Upper lobe of right lung (tissue), 1 donor: Measurements from ENCODE around the gene CACNA2D2. TPM values are rescaled to one million over a fixed set of nuclear protein-coding genes. Genes with fewer than 3 reads are reported as not detected.

ENCODE experiments used
- ATAC-seq: fragments of 200-7000 bp; cut with Tn5 transposase; one replicate; pipeline ENCODE4 v1.9.1; 2020; ENCODE audit warnings: mild to moderate bottlenecking, moderate library complexity
- DNase-seq: peaks from one replicate; pipeline ENCODE4 v3.0.0-alpha.2; 2020
- H3K27ac ChIP-seq: fragments of 200-600 bp; one replicate; pipeline ENCODE4 v1.8.0; 2022
- H3K27me3 ChIP-seq: fragments of 200-600 bp; one replicate; pipeline ENCODE4 v1.8.0; 2022; ENCODE audit warnings: mild to moderate bottlenecking
- H3K36me3 ChIP-seq: fragments of 200-600 bp; one replicate; pipeline ENCODE4 v1.8.0; 2022
- H3K4me1 ChIP-seq: fragments of 200-600 bp; one replicate; pipeline ENCODE4 v1.8.0; 2022
- H3K4me3 ChIP-seq: fragments of 200-600 bp; one replicate; pipeline ENCODE4 v1.8.0; 2022; ENCODE audit warnings: mild to moderate bottlenecking
- H3K9me3 ChIP-seq: fragments of 200-600 bp; one replicate; pipeline ENCODE4 v1.8.0; 2022
- intact Hi-C: fragments of 100-400 bp; cut with DNase I; formaldehyde crosslinking; loops from one replicate; pipeline ENCODE4 v1.11.0; 2022
- total RNA-seq: library from RNA; stranded (reverse); fragmentation: NEBNext Ultra II Directional; extraction: Animal tissue kit (Norgen Biotek cat#: 25700); gene quantifications from one replicate; pipeline ENCODE4 v1.2.1, GENCODE V29; 2021
- TF ChIP-seq, protein P1 (sequence below): fragments of 200-600 bp; IDR thresholded peaks from one replicate; pipeline ENCODE4 v1.8.0; 2022; ENCODE audit warnings: antibody characterized with exemption
- donor health status: DM: no; HTN: yes; CAD: no; lungs with severe emphysema.

CACNA2D2 gene
- total RNA-seq, 1 donor from 2014 or later: 119 TPM

DNA sequence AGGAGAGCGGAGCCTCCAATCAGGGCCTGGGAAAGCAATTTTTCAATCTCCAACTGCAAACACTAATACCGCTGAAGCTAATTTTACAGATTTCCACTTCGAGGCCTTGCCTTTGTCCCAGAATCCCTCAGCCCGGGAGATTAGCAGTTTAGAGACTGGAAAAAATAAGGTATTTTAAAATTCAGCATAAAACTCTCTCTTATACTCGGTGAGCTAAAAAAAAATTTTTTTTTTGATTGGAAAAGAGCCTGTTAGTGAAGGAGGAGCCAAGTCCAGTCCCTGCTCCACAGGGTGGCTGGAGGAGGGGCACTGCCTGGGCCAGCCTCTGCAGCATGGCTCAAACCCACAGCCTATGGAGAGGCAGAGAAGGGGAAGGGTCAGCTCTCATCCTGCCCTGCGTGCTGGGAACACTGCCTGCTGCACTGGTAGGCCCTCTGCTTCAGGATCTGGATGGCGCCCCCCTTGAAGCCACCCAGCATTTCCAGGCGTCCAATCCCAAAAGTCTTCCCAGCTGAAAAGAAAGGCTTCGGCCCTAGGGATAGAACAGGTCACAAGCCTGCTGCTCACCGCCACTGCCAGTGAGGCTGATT, 48.9 kb downstream of the CACNA2D2 start:
- H3K4me3 ChIP-seq: no peak overlapping the region
- DNase-seq (no peak), ATAC-seq (no peak)
- no peaks in the 10 kb centered on the region for H3K36me3 ChIP-seq
- peaks cover 19% of the 10 kb centered on the region for H3K4me1 ChIP-seq
- TF ChIP-seq, protein P1, sequence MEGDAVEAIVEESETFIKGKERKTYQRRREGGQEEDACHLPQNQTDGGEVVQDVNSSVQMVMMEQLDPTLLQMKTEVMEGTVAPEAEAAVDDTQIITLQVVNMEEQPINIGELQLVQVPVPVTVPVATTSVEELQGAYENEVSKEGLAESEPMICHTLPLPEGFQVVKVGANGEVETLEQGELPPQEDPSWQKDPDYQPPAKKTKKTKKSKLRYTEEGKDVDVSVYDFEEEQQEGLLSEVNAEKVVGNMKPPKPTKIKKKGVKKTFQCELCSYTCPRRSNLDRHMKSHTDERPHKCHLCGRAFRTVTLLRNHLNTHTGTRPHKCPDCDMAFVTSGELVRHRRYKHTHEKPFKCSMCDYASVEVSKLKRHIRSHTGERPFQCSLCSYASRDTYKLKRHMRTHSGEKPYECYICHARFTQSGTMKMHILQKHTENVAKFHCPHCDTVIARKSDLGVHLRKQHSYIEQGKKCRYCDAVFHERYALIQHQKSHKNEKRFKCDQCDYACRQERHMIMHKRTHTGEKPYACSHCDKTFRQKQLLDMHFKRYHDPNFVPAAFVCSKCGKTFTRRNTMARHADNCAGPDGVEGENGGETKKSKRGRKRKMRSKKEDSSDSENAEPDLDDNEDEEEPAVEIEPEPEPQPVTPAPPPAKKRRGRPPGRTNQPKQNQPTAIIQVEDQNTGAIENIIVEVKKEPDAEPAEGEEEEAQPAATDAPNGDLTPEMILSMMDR: no peak
- no peak overlapping the region for H3K27ac ChIP-seq
- intact Hi-C loops: no loop called here
- no peaks in the 10 kb centered on the region for H3K27me3 ChIP-seq
- no peaks in the 10 kb centered on the region for H3K9me3 ChIP-seq

DNA sequence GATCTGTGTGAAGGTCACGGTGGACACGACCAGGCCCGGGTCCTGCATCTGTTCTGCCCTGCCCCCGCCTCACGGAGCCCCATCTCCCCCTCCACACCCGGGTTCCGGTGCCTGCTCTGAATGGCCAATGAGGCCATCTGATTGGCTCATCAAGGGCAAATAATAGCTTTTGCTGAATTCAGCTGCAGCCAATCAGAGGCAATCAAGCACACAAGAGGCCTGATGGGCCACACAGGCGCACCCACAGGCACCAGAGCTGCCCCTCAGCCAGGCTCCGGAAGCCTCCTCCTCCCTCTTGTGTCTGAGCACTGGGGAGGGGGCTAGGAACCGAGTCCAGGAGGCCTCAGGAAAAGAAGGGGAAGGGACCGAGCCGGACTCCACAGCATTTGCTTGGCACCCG, 49.5 kb downstream of the CACNA2D2 start:
- no peak overlapping the region for H3K4me3 ChIP-seq
- TF ChIP-seq, protein P1: no peak
- H3K27me3 ChIP-seq: no peaks in the 10 kb centered on the region
- H3K9me3 ChIP-seq: no peaks in the 10 kb centered on the region
- H3K36me3 ChIP-seq: no peaks in the 10 kb centered on the region
- ATAC-seq: no peak
- peaks cover 26% of the 10 kb centered on the region for H3K4me1 ChIP-seq
- H3K27ac ChIP-seq: no peak overlapping the region
- intact Hi-C loops: no loop called here
- no peak for DNase-seq

DNA sequence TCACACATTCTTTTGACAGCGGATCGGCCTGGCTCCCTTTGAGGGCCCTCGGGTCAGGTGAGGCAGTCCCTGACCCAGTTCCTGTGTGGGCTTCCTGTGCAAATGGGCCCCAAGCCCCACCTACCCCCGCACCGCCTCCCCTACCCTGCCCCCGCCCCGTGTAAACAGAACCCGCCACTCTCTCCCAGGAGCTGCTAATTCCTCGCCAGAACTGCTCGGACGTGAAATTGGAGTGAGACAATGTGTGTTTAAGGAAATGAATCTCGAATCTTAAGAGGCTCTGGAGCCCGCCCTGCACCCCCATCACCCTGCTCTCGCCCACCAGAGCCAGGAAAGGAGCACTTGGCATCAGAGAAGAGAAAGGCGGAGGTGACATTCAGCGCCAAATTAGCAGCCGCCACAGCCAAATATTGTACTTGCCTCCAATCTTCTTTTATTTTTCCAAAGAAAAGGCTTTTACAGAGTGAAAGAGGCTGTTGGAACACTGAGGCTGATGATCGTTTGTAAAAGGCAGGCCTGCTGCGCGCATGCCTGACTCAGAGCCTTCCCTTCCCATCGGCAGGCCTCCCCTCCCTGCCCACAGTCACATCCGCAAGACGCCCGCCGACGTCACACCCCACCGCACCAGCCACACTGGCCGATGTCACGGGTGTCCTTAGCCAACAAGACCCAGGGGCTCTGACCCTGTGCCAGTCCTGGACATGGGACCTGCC, 53.1 kb downstream of the CACNA2D2 start:
- Histone ChIP-seq H3K27ac (peak overlapping the region; percentile 73), H3K9me3 (no peaks in the 10 kb centered on the region), H3K4me3 (peak overlapping the region; percentile 34), H3K4me1 (peaks cover 42% of the 10 kb centered on the region), H3K36me3 (no peaks in the 10 kb centered on the region), H3K27me3 (no peaks in the 10 kb centered on the region)
- DNase-seq: peak; percentile 95
- peak; percentile 72 for ATAC-seq
- intact Hi-C loops: no loop called here
- TF ChIP-seq, protein P1: no peak

DNA sequence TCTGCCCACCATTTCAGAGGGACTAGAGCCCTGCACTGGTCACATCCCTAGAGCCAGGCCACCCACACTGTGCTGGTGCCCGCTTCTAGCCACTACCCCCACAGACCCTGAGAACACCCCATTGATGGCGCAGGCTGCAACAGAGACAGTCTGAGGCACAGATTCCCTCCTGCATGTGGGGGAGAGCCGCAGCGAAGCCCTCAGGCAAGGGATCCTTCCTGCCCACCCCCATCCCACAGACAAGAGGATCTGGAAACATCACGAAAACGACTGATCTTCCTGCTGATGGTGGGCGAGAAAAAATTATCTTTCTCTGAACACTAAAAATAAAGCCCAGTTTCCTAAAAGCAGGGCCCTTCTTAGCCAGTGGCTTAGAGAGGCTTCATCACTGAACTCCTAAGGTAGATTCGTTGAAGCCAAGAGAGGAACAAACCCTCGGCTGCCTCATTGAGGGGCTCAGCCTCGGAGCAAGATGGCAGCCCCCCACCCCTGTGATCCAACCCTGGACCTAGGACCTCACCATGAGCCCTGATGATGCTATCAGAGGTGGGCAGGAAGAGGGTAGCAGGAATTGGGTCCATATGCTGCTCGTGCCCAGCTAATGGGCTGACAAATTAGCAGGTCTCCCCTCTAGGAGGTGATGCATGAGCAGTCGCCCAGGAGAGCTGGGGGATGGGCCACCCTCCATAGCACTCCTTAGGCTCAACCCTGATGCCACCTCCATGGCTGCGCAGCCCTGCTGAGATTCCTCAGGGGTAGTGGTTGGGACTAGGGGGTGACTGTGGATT, 54.5 kb downstream of the CACNA2D2 start:
- no peak for DNase-seq
- Histone ChIP-seq H3K9me3 (no peaks in the 10 kb centered on the region), H3K27me3 (no peaks in the 10 kb centered on the region), H3K4me1 (peaks cover 55% of the 10 kb centered on the region), H3K36me3 (no peaks in the 10 kb centered on the region), H3K27ac (peak overlapping the region; percentile 73), H3K4me3 (no peak overlapping the region)
- TF ChIP-seq, protein P1: no peak
- intact Hi-C loops: no loop called here
- ATAC-seq: no peak

DNA sequence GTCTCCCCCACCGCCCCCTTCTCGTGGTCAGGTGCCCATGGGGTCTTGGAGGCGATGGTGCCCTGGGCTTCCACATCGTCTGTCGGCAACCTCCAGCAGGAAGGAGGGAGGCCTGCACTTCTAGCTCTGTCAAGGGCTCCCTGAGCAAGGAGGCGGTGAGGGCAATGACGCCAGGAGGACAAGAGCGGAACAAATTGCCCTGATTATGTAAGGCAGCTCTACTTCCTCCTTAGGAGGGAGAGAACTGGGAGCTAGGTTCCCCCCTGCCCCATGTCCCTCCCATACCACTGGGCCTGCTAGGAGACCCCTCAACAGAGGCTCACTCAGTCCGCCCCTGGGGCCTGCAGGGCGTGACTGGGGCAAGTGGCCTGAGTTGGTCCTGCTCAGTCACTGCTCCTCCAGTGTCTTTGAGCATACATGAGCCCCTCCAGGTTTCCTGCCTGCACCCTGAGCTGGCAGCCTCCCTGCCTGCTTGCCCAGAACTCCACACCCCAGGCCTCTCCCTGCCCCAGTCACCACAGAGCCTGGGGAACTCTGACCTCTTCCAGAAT, 56.1 kb downstream of the CACNA2D2 start:
- peak; percentile 86 for DNase-seq
- no peaks in the 10 kb centered on the region for H3K36me3 ChIP-seq
- H3K4me3 ChIP-seq: no peak overlapping the region
- TF ChIP-seq, protein P1: no peak
- no peaks in the 10 kb centered on the region for H3K9me3 ChIP-seq
- intact Hi-C loops: no loop called here
- H3K4me1 ChIP-seq: peaks cover 65% of the 10 kb centered on the region
- H3K27ac ChIP-seq: peak overlapping the region; percentile 73
- H3K27me3 ChIP-seq: no peaks in the 10 kb centered on the region
- peak; percentile 63 for ATAC-seq
